Measurements from ENCODE around the gene TM4SF5.

The TM4SF5 gene

DNA sequence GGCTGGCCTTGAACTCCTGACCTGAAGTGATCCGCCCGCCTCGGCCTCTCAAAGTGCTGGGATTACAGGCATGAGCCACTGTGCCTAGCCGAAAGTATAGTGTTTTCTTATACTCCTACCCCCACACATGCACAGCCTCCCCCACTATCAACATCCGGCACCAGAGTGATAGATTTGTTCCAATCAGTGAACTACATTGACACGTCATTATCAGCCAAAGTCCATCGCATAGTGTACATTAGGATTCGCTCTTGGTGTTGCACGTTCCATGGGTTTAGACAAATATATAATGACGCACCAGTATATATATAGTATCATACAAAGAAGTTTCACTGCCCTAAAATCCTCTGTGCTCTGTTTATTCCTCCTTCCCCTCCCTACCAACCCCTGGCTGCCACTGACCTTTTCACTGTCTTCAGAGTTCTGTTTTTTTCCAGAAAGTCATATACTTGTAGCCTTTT is 11.9 kb upstream of the TM4SF5 start:
- no peak for DNase-seq (ENCODE audit: low read depth, low spot score)
- in situ Hi-C loops (cut with HindIII; ENCODE audit: low sequenced_read_pairs) = no loop called here
- TF ChIP-seq CTCF (IDR thresholded peaks at IDR 0.05; ENCODE audit: low read depth, low read length) = no peak
- H3K4me3 ChIP-seq (ENCODE audit: low read depth, low read length) = no peak overlapping the region

DNA sequence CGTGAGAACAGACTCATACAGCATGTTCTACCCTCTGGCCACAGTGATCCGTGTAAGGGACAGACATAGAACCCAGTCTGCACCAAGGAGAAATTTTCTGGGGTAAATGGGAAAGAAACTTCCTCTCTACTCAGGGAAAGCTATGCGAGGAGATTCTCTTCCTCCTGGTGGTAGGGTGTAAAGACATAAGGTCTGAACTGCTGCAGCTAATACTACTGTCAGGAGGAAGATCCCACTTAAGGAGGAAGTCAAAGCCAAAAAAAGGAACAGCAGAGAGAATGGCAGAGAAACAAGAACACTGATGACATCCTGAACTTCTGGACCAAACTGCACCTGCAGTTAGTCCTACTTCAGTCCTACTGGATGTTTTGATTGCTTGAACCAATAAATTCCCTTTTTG is 7.1 kb upstream of the TM4SF5 start:
- in situ Hi-C loops (cut with HindIII; ENCODE audit: low sequenced_read_pairs) = no loop called here
- H3K4me3 ChIP-seq (ENCODE audit: low read depth, low read length) = no peak overlapping the region

DNA sequence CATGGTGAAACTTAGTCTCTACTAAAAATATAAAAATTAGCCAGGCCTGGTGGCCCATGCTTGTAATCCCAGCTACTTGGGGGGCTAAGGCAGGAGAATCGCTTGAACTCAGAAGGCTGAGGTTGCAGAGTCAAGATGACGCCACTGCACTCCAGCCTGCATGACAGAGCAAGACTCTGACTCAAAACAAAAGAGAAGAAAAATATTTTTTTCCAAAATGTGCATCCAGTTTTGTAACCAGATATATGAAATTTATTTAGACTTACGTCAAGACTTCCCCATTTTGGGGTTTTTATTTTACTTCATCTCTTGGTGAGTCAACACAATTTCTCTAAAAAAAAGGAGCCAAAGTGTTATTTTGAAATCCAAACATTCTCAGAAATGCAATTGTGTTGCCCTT is 5.5 kb upstream of the TM4SF5 start:
- in situ Hi-C loops (cut with HindIII; ENCODE audit: low sequenced_read_pairs) = no loop called here
- no peak for DNase-seq (ENCODE audit: low read depth, low spot score)
- no peak for TF ChIP-seq CTCF (IDR thresholded peaks at IDR 0.05; ENCODE audit: low read depth, low read length)
- no peak overlapping the region for H3K4me3 ChIP-seq (ENCODE audit: low read depth, low read length)

More for the DNA sequence above, 7.1 kb upstream of the TM4SF5 start:
- TF ChIP-seq CTCF (IDR thresholded peaks at IDR 0.05; ENCODE audit: low read depth, low read length) = no peak
- DNase-seq (ENCODE audit: low read depth, low spot score) = no peak

GRCh38 chr17:4766723-4767122 is 5.0 kb upstream of the TM4SF5 start:
- no peak for TF ChIP-seq CTCF (IDR thresholded peaks at IDR 0.05; ENCODE audit: low read depth, low read length)

GRCh38 chr17:4768298-4768697 is 3.4 kb upstream of the TM4SF5 start:
- H3K4me3 ChIP-seq (ENCODE audit: low read depth, low read length) = no peak overlapping the region
- no peak for TF ChIP-seq CTCF (IDR thresholded peaks at IDR 0.05; ENCODE audit: low read depth, low read length)
- in situ Hi-C loops (cut with HindIII; ENCODE audit: low sequenced_read_pairs) = no loop called here
- no peak for DNase-seq (ENCODE audit: low read depth, low spot score)

More at GRCh38 chr17:4766723-4767122, 5.0 kb upstream of the TM4SF5 start:
- H3K4me3 ChIP-seq (ENCODE audit: low read depth, low read length) = no peak overlapping the region
- in situ Hi-C loops (cut with HindIII; ENCODE audit: low sequenced_read_pairs) = no loop called here
- DNase-seq (ENCODE audit: low read depth, low spot score) = no peak

- no peak overlapping the region for H3K4me3 ChIP-seq (ENCODE audit: low read depth, low read length)
- DNase-seq (ENCODE audit: low read depth, low spot score) = peak; percentile 13
- no peak for TF ChIP-seq CTCF (IDR thresholded peaks at IDR 0.05; ENCODE audit: low read depth, low read length)
- in situ Hi-C loops (cut with HindIII; ENCODE audit: low sequenced_read_pairs) = no loop called here
Observed at GRCh38 chr17:4769628-4770027, 2.1 kb upstream of the TM4SF5 start.

- no peak overlapping the region for H3K4me3 ChIP-seq (ENCODE audit: low read depth, low read length)
- DNase-seq (ENCODE audit: low read depth, low spot score) = no peak
- TF ChIP-seq CTCF (IDR thresholded peaks at IDR 0.05; ENCODE audit: low read depth, low read length) = no peak
- in situ Hi-C loops (cut with HindIII; ENCODE audit: low sequenced_read_pairs) = no loop called here
Observed at GRCh38 chr17:4772235-4772613, 538 bp downstream of the TM4SF5 start.

Data from astrocyte of the spinal cord (primary cell).